ENCODE measurements around the gene SLC15A4.

DNA sequence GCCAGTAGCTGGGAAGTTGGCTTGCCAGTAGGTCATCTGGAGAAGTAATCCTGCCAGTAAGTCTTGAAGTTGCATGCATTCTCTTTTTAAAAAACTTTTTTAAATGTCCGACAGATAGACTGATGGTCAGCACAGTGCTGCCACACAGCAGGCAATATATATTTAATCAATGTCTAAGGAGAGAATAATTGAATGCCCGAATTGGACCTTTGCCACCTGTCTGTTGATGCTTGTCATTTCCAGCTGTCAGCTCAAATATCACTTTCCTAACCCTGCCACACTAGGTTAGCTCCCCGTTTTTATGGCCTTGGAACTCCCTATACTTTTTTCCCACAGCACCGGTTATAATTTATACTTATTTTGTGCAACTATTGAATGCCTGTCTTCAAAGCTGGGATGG lies 2.1 kb upstream of the SLC15A4 start:
- TF ChIP-seq, protein P1, sequence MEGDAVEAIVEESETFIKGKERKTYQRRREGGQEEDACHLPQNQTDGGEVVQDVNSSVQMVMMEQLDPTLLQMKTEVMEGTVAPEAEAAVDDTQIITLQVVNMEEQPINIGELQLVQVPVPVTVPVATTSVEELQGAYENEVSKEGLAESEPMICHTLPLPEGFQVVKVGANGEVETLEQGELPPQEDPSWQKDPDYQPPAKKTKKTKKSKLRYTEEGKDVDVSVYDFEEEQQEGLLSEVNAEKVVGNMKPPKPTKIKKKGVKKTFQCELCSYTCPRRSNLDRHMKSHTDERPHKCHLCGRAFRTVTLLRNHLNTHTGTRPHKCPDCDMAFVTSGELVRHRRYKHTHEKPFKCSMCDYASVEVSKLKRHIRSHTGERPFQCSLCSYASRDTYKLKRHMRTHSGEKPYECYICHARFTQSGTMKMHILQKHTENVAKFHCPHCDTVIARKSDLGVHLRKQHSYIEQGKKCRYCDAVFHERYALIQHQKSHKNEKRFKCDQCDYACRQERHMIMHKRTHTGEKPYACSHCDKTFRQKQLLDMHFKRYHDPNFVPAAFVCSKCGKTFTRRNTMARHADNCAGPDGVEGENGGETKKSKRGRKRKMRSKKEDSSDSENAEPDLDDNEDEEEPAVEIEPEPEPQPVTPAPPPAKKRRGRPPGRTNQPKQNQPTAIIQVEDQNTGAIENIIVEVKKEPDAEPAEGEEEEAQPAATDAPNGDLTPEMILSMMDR (IDR thresholded peaks at IDR 0.05): no peak
- TF ChIP-seq EP300 (IDR thresholded peaks at IDR 0.05): no peak
- no peak for TF ChIP-seq POLR2A (IDR thresholded peaks at IDR 0.05)
- TF ChIP-seq POLR2AphosphoS5 (IDR thresholded peaks at IDR 0.05): no peak

Data from stomach (tissue), 4 donors.